AG04449 (cell line): ENCODE measurements around the gene VAV1.

Experiments
- CTCF ChIA-PET: fragments of 350-600 bp; formaldehyde crosslinking; extraction: SDS; loops from one replicate; lab custom pipeline; 2021; ENCODE audit warnings: antibody characterized with exemption; lab: Yijun Ruan, JAX
- POLR2A ChIA-PET: fragments of 400-600, 350-600 bp; formaldehyde crosslinking; extraction: SDS; loops from one replicate; lab custom pipeline; 2020; ENCODE audit warnings: antibody characterized with exemption, inconsistent platforms; lab: Yijun Ruan, JAX
- DNase-seq: peaks from one replicate; pipeline ENCODE4 v3.0.0-alpha.2; 2010; ENCODE audit warnings: low read depth, low spot score
- H3K4me3 ChIP-seq: 2 replicates; pipeline ENCODE4 v1.5.1; 2011; ENCODE audit warnings: low read depth, mild to moderate bottlenecking, control low read depth, low read length
- CTCF ChIP-seq: IDR thresholded peaks from one replicate; pipeline ENCODE4 v1.5.1; 2011; ENCODE audit warnings: mild to moderate bottlenecking, moderate library complexity, low read length, control low read depth, inconsistent platforms; ENCODE audit not compliant: insufficient read depth; ENCODE audit errors: missing control alignments

Gene VAV1, protein sequence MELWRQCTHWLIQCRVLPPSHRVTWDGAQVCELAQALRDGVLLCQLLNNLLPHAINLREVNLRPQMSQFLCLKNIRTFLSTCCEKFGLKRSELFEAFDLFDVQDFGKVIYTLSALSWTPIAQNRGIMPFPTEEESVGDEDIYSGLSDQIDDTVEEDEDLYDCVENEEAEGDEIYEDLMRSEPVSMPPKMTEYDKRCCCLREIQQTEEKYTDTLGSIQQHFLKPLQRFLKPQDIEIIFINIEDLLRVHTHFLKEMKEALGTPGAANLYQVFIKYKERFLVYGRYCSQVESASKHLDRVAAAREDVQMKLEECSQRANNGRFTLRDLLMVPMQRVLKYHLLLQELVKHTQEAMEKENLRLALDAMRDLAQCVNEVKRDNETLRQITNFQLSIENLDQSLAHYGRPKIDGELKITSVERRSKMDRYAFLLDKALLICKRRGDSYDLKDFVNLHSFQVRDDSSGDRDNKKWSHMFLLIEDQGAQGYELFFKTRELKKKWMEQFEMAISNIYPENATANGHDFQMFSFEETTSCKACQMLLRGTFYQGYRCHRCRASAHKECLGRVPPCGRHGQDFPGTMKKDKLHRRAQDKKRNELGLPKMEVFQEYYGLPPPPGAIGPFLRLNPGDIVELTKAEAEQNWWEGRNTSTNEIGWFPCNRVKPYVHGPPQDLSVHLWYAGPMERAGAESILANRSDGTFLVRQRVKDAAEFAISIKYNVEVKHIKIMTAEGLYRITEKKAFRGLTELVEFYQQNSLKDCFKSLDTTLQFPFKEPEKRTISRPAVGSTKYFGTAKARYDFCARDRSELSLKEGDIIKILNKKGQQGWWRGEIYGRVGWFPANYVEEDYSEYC

GRCh38 chr19:6772028-6772865 lies at the start of gene VAV1:
Gene VAV1, plus strand, starts transcription at chr19:6772708. Its CDS starts 100 bp downstream, at chr19:6772808.
- POLR2A ChIA-PET = interaction anchor here (0.7 kb wide), 1 partner anchor 29 kb away, joined by 4 read pairs; no protein-coding TSS in a partner anchor
- CTCF ChIA-PET = no interaction called here
- no peak within 1 kb of the TSS for H3K4me3 ChIP-seq
- TF ChIP-seq CTCF = no peak
- DNase-seq = no peak

GRCh38 chr19:6723108-6723618 lies 49.3 kb upstream of the VAV1 start:
- ChIA-PET CTCF (no interaction called here), POLR2A (no interaction called here)
- no peak for DNase-seq
- H3K4me3 ChIP-seq = no peak overlapping the region
- no peak for TF ChIP-seq CTCF

- POLR2A ChIA-PET = no interaction called here
- DNase-seq = no peak
- H3K4me3 ChIP-seq = no peak overlapping the region
- CTCF ChIA-PET = interaction anchor here (0.8 to 2.5 kb wide), 2 partner anchors 12 to 15 kb away, joined by 3 to 11 read pairs; no protein-coding TSS in a partner anchor
- TF ChIP-seq CTCF = no peak
Measured at GRCh38 chr19:6723738-6724137, 48.8 kb upstream of the VAV1 start.

GRCh38 chr19:6724631-6725492 lies 47.6 kb upstream of the VAV1 start:
- no peak for TF ChIP-seq CTCF
- no peak for DNase-seq
- H3K4me3 ChIP-seq = no peak overlapping the region
- POLR2A ChIA-PET = no interaction called here
- CTCF ChIA-PET = interaction anchor here (0.5 to 2.5 kb wide), 3 partner anchors 11 to 91 kb away, joined by 3 to 11 read pairs (median 4); no protein-coding TSS in a partner anchor

DNA sequence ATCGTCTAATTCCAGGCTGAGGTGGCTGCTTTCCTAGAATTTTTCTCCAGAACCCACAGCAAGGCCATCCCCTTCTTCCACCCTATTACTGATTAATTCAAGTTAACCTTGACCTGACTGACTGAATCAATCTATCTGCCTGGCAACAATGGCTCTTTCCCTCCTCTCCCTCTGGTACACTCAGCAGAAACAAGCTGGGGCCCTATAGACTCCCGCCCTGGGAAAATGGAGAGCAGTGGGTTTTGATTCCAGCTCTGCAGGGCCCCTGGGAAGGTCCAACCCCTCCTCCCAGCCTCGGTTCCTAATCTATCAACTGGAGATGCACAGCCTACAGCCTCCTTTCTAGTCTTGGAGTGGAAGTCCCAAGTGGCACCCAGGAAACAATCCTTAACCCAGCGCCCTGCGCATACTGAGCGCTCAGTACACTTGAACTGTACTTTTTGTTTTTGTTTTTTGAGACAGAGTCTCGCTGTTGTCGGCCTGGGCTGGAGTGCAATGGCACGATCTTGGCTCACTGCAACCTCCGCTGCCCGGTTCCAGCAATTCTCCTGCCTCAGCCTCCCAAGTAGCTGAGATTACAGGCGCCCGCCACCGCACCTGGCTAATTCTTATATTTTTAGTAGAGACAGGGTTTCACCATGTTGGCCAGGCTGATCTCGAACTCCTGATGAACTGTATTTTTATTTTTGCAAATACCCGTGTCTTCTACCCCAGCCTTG lies 46.8 kb upstream of the VAV1 start:
- ChIA-PET POLR2A (no interaction called here), CTCF (interaction anchor here (0.5 to 2.5 kb wide), 2 partner anchors 10 to 92 kb away, joined by 4 to 11 read pairs; no protein-coding TSS in a partner anchor)
- no peak for DNase-seq
- no peak overlapping the region for H3K4me3 ChIP-seq
- no peak for TF ChIP-seq CTCF
